Neural progenitor cell (in vitro differentiated cells): ENCODE measurements around the gene EPB41L4B. TPM values are rescaled to one million over a fixed set of nuclear protein-coding genes. Genes with fewer than 3 reads are reported as not detected.

Experiments
- DNase-seq: peaks from one replicate; pipeline ENCODE4 v3.0.0-alpha.2; 2016; ENCODE audit warnings: low spot score
- H2AFZ ChIP-seq: fragments of 200-600 bp; sonication (generic); replicated peaks from 2 replicates; pipeline ENCODE4 v1.6.1; 2016; ENCODE audit warnings: antibody characterized with exemption
- H3F3A ChIP-seq: fragments of 200-600 bp; sonication (generic); 2 replicates; pipeline ENCODE4 v1.6.1; 2016; ENCODE audit warnings: antibody characterized with exemption, low read depth
- H3K27ac ChIP-seq: fragments of 200-600 bp; sonication (generic); 2 replicates; pipeline ENCODE4 v1.5.1; 2016; ENCODE audit warnings: mild to moderate bottlenecking
- H3K27me3 ChIP-seq: fragments of 200-600 bp; sonication (generic); 2 replicates; pipeline ENCODE4 v1.6.1; 2016; ENCODE audit warnings: mild to moderate bottlenecking, moderate library complexity
- H3K36me3 ChIP-seq: fragments of 200-600 bp; sonication (generic); 2 replicates; pipeline ENCODE4 v1.5.1; 2016
- H3K4me1 ChIP-seq: fragments of 200-600 bp; sonication (generic); 2 replicates; pipeline ENCODE4 v1.6.1; 2016; ENCODE audit warnings: mixed run types
- H3K4me2 ChIP-seq: fragments of 200-600 bp; sonication (generic); 2 replicates; pipeline ENCODE4 v1.6.1; 2016
- H3K4me3 ChIP-seq: fragments of 200-600 bp; sonication (generic); 2 replicates; pipeline ENCODE4 v1.5.1; 2016
- H3K79me2 ChIP-seq: fragments of 200-600 bp; sonication (generic); 2 replicates; pipeline ENCODE4 v1.6.1; 2016; ENCODE audit warnings: low read depth
- H3K9ac ChIP-seq: fragments of 200-600 bp; sonication (generic); 2 replicates; pipeline ENCODE4 v1.6.1; 2016
- H3K9me3 ChIP-seq: fragments of 200-600 bp; sonication (generic); 2 replicates; pipeline ENCODE4 v1.5.1; 2016; ENCODE audit warnings: low read depth
- H4K20me1 ChIP-seq: fragments of 200-600 bp; sonication (generic); 2 replicates; pipeline ENCODE4 v1.6.1; 2016; ENCODE audit warnings: low read depth
- H3K27ac Mint-ChIP-seq: 3 replicates; pipeline ENCODE4 v1.8.0; 2021; ENCODE audit warnings: mixed read lengths
- H3K27me3 Mint-ChIP-seq: 2 replicates; pipeline ENCODE4 v1.8.0; 2022; ENCODE audit warnings: low read depth, mild to moderate bottlenecking, inconsistent platforms, moderate library complexity, mixed read lengths; ENCODE audit not compliant: insufficient read depth
- H3K36me3 Mint-ChIP-seq: 3 replicates; pipeline ENCODE4 v1.8.0; 2021; ENCODE audit warnings: mixed read lengths
- H3K4me1 Mint-ChIP-seq: 3 replicates; pipeline ENCODE4 v1.8.0; 2021; ENCODE audit warnings: mixed read lengths
- H3K4me3 Mint-ChIP-seq: 3 replicates; pipeline ENCODE4 v1.8.0; 2021; ENCODE audit warnings: mild to moderate bottlenecking, moderate library complexity, mixed read lengths
- H3K9me3 Mint-ChIP-seq: 3 replicates; pipeline ENCODE4 v1.8.0; 2020; ENCODE audit warnings: mixed read lengths
- CTCF ChIP-seq: fragments of 200-600 bp; sonication (generic); IDR thresholded peaks from 2 replicates; pipeline ENCODE4 v1.5.1; 2017; ENCODE audit warnings: antibody characterized with exemption, mild to moderate bottlenecking
- EZH2 ChIP-seq: fragments of 200-600 bp; sonication (generic); IDR thresholded peaks from 2 replicates; pipeline ENCODE4 v1.6.1; 2017; ENCODE audit warnings: antibody characterized with exemption, mild to moderate bottlenecking, moderate library complexity
- EZH2phosphoT487 ChIP-seq: fragments of 200-600 bp; sonication (generic); IDR thresholded peaks from 2 replicates; pipeline ENCODE4 v1.6.1; 2017; ENCODE audit warnings: antibody characterized with exemption
- total RNA-seq: library from RNA; depleted of rRNA; stranded (reverse); fragments of >200 nt; gene quantifications from 2 replicates; pipeline ENCODE4 v1.2.3, GENCODE V29; 2015; ENCODE audit warnings: low replicate concordance

Gene EPB41L4B
- total RNA-seq, 1 donor from 2014 or later: 6.2 TPM

GRCh38 chr9:109301012-109301411 is 19.8 kb downstream of the EPB41L4B start:
- no peaks in the 10 kb centered on the region for H3K36me3 ChIP-seq
- H3K9me3 ChIP-seq: no peaks in the 10 kb centered on the region
- TF ChIP-seq EZH2 (no peak), CTCF (no peak), EZH2phosphoT487 (no peak)
- H3K9ac ChIP-seq: no peak overlapping the region
- H4K20me1 ChIP-seq: no peaks in the 10 kb centered on the region
- Mint-ChIP-seq H3K9me3 (no peaks in the 10 kb centered on the region), H3K27me3 (peaks cover 1% of the 10 kb centered on the region), H3K4me1 (no peaks in the 10 kb centered on the region), H3K4me3 (no peak overlapping the region), H3K27ac (no peak overlapping the region), H3K36me3 (no peaks in the 10 kb centered on the region)
- no peaks in the 10 kb centered on the region for H3K4me1 ChIP-seq
- no peak overlapping the region for H2AFZ ChIP-seq
- H3K27me3 ChIP-seq: no peaks in the 10 kb centered on the region
- H3K27ac ChIP-seq: no peak overlapping the region
- H3K79me2 ChIP-seq: no peaks in the 10 kb centered on the region
- no peaks in the 10 kb centered on the region for H3F3A ChIP-seq
- H3K4me3 ChIP-seq: no peak overlapping the region
- DNase-seq: no peak
- H3K4me2 ChIP-seq: no peak overlapping the region

GRCh38 chr9:109299891-109300290 is 21.0 kb downstream of the EPB41L4B start:
- no peaks in the 10 kb centered on the region for H3K4me1 Mint-ChIP-seq

GRCh38 chr9:109297899-109298298 is 23.0 kb downstream of the EPB41L4B start:
- no peak for TF ChIP-seq EZH2phosphoT487
- no peak for TF ChIP-seq CTCF
- no peak for TF ChIP-seq EZH2
- no peaks in the 10 kb centered on the region for H3K4me1 Mint-ChIP-seq
- no peak overlapping the region for H3K27ac Mint-ChIP-seq
- H2AFZ ChIP-seq: no peak overlapping the region
- no peaks in the 10 kb centered on the region for H3K27me3 ChIP-seq
- DNase-seq: no peak
- H3K9me3 ChIP-seq: no peaks in the 10 kb centered on the region
- no peak overlapping the region for H3K27ac ChIP-seq
- H3K79me2 ChIP-seq: no peaks in the 10 kb centered on the region
- no peaks in the 10 kb centered on the region for H3K36me3 Mint-ChIP-seq
- no peak overlapping the region for H3K4me3 Mint-ChIP-seq
- H3K9ac ChIP-seq: no peak overlapping the region
- no peak overlapping the region for H3K4me2 ChIP-seq
- no peak overlapping the region for H3K4me3 ChIP-seq
- H3K36me3 ChIP-seq: no peaks in the 10 kb centered on the region
- H3K9me3 Mint-ChIP-seq: no peaks in the 10 kb centered on the region
- H3K27me3 Mint-ChIP-seq: peaks cover 2% of the 10 kb centered on the region
- no peaks in the 10 kb centered on the region for H4K20me1 ChIP-seq
- no peaks in the 10 kb centered on the region for H3K4me1 ChIP-seq
- H3F3A ChIP-seq: no peaks in the 10 kb centered on the region

More at GRCh38 chr9:109299891-109300290, 21.0 kb downstream of the EPB41L4B start:
- no peak overlapping the region for H3K4me2 ChIP-seq
- H4K20me1 ChIP-seq: no peaks in the 10 kb centered on the region
- TF ChIP-seq EZH2phosphoT487: no peak
- no peak overlapping the region for H3K4me3 ChIP-seq
- no peaks in the 10 kb centered on the region for H3K36me3 ChIP-seq
- Mint-ChIP-seq H3K27ac (no peak overlapping the region), H3K9me3 (no peaks in the 10 kb centered on the region), H3K27me3 (no peaks in the 10 kb centered on the region), H3K4me3 (no peak overlapping the region), H3K36me3 (no peaks in the 10 kb centered on the region)
- no peak overlapping the region for H3K9ac ChIP-seq
- no peaks in the 10 kb centered on the region for H3K79me2 ChIP-seq
- H3K27ac ChIP-seq: no peak overlapping the region
- no peaks in the 10 kb centered on the region for H3K4me1 ChIP-seq
- no peak overlapping the region for H2AFZ ChIP-seq
- no peaks in the 10 kb centered on the region for H3K27me3 ChIP-seq
- no peaks in the 10 kb centered on the region for H3K9me3 ChIP-seq
- no peak for DNase-seq
- no peaks in the 10 kb centered on the region for H3F3A ChIP-seq

- Mint-ChIP-seq H3K27me3 (peaks cover 2% of the 10 kb centered on the region), H3K9me3 (no peaks in the 10 kb centered on the region), H3K4me3 (no peak overlapping the region), H3K36me3 (no peaks in the 10 kb centered on the region), H3K4me1 (no peaks in the 10 kb centered on the region), H3K27ac (no peak overlapping the region)
- H3K36me3 ChIP-seq: no peaks in the 10 kb centered on the region
- no peak overlapping the region for H3K4me2 ChIP-seq
- no peak for DNase-seq
- no peaks in the 10 kb centered on the region for H3F3A ChIP-seq
- TF ChIP-seq EZH2phosphoT487 (no peak), EZH2 (no peak), CTCF (no peak)
- H3K9ac ChIP-seq: no peak overlapping the region
- no peak overlapping the region for H3K27ac ChIP-seq
- H3K27me3 ChIP-seq: no peaks in the 10 kb centered on the region
- no peak overlapping the region for H3K4me3 ChIP-seq
- H2AFZ ChIP-seq: no peak overlapping the region
- H3K4me1 ChIP-seq: no peaks in the 10 kb centered on the region
- no peaks in the 10 kb centered on the region for H3K79me2 ChIP-seq
- H3K9me3 ChIP-seq: no peaks in the 10 kb centered on the region
- H4K20me1 ChIP-seq: no peaks in the 10 kb centered on the region
These were observed 25.4 kb downstream of the EPB41L4B start for GRCh38 chr9:109295221-109296130.
